GM19351 (cell line): ENCODE results near the gene SINHCAF.

ENCODE experiments used
- ATAC-seq: cut with Tn5 transposase; IDR thresholded peaks from one replicate; pipeline ENCODE4 v1.9.1; 2021; ENCODE audit warnings: mild to moderate bottlenecking, moderate library complexity; ENCODE audit not compliant: unreplicated experiment

Gene SINHCAF

DNA sequence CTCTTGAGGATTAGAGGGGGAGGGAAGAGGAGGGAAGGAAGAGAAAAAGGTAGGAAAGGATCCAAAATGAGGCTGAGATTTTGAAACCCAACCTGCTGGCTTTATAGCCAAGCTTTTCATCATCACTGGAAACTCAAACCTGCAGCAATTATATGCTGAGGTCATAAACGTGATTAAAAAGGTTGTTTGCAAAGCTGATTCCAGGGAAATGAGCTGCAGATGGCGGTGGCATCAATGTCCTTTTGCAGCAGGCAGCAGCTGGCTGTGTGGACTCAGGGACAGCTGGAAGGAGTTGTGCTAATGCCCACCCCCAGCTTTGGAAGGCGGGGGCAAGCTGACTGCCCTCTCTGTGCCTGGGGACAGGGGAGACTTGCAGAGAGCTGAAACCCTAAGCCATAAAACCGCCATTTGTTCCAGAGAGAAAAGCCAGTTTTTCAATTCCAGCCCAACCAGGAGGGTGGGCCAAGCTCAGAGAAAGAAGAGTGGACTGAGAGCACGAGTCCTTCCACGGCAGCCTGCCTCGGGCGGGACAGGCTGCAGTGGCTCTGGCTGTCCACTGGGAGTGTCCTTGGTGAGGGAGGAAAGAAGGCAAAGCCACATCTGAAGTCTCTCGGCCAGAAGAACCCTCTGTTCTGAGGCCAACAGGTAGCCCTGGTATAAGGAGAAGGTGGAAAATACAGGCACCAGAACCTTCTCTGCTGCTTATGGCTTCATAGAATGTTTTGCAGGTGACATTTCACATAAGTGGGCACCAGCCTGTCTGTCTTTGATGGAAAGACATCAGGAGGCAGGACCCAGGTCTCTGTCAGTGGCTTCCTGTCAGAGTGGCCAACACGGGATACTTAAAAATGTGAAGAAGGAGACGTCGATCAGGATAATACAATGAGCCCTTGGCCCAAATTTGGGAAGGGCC, 90.7 kb downstream of the SINHCAF start:
- no peak for ATAC-seq

- no peak for ATAC-seq
Measured at GRCh38 chr12:31234053-31234840, 91.7 kb downstream of the SINHCAF start.

- ATAC-seq, result no peak
Measured at GRCh38 chr12:31233061-31233730, 92.8 kb downstream of the SINHCAF start.

DNA sequence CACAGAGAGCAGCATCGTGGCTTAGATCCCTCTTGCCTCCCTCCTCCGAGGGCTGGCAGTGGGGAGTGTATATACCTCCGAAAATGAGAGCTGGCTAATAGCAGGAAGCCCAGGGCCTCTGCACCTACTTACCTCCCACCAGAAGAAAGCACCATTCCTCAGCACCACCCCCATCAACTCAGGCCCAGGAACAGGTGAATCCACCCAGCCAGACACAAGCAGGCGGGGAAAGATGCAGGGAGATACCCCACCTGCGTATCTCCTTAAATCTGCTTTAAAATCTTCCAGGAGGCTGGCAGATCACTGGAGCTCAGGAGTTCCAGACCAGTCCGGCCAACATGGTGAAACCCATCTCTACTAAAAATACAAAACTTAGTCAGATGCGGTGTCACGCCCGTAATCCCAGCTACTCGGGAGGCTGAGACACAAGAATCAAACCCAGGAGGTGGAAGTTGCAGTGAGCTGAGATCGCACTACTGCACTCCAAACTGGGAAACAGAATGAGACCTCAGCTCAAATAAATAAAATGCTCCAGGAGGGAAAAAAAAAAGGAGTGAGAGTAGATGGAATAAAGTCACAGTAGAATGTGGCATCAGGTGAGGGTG, 93.5 kb downstream of the SINHCAF start:
- no peak for ATAC-seq

DNA sequence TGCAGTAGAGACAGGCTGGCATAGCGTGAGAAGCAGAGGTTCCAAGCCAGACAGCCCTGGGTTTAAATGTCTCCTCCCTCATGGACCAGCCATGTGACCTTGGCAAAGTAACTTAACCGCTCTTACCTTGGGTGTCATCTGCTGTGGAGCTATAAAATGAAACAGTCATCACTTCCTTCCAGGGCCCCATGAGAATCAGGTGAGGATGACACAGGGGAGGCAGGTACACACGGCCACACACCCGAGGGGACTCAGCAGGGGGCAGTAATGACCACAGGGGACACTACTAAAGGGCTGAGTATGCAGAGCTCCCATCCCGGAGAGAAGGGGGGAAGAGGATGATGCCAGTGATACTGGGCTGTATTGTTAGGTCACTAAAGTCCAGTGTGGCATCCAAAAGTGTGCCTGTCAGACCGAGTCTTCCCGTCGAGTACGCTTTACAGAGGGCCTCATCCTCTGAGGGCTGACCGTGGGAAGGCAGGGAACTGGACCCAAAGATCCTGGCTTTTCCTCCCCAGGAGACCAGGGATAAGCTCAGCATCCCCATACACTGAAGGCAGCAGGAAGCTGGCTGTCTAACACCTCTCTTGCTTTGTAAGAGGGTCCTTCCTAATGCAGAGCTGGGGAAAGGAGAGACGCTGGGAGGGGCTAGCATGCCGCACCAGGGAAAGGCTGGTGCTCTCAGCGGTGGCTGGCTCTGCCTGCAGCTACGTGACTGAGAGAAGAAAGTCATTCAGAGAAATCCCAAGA, 94.2 kb downstream of the SINHCAF start:
- no peak for ATAC-seq
